Activated CD8-positive, alpha-beta memory T cell treated with anti-CD3 and anti-CD28 coated beads, Interleukin-2, amount 50 U/mL, for 48 hours (primary cell): Measurements from ENCODE around the gene ANXA2R.
A peak's percentile ranks its signal among the peaks of the same experiment; 100 is the strongest.
"Not testable (repeated sequence)": the region's sequence is repeated elsewhere in the genome, so short reads cannot be mapped to it uniquely, and the experiment has no call there.

Experiments used
- DNase-seq: peaks from one replicate; pipeline ENCODE4 v3.0.0-alpha.2; 2020

ANXA2R gene

GRCh38 chr5:43033841-43034590, 6.1 kb downstream of the ANXA2R start:
- DNase-seq, result no peak

- DNase-seq, result no peak
Measured at GRCh38 chr5:43027054-43027785, 12.9 kb downstream of the ANXA2R start.

- not testable (repeated sequence) for DNase-seq
Measured at GRCh38 chr5:43025184-43025950, 14.8 kb downstream of the ANXA2R start.

- DNase-seq, result no peak
Measured at GRCh38 chr5:43024217-43024616, 15.9 kb downstream of the ANXA2R start.

- DNase-seq, result no peak
Measured at GRCh38 chr5:43021151-43021550, 19.0 kb downstream of the ANXA2R start.

- no peak for DNase-seq
Measured at GRCh38 chr5:43020399-43020746, 19.7 kb downstream of the ANXA2R start.

DNA sequence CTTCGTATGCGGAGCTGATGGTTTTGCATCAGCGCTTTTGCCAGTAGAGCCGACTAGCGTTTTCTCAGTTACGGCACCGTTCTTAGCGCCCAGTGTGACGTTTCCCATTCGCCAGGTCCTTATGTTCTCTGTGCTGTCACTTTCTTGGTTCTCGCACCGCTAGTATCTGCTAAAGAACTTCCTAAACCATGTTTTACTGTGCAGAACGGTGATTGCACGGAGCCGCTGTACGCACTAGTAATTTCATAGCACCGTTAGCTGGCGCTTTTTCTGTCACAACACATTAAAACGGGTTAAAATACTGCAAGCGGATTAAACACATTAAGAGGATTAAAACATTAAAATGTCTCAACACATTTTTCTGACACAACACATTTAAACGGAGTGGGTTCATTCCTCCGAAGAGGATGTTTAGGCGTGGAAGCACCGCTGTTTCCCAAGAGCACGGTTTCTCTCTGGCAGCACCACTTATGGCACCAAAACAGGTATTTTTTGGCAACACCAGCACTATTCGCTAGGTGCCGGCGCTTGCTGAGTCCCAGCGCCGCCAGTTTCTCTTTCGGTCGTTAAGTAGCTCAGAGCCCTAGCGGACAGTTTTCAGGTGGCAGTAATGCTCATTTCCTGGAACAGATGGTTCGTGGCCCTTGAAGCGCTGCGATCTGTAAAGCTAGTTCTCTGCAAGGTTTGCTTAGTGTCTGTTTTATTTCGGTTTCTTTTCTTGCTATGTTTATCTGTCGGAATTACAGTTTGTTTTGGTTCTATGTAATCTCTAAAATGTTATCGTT, 20.3 kb downstream of the ANXA2R start:
- DNase-seq, result peak; percentile 85

DNA sequence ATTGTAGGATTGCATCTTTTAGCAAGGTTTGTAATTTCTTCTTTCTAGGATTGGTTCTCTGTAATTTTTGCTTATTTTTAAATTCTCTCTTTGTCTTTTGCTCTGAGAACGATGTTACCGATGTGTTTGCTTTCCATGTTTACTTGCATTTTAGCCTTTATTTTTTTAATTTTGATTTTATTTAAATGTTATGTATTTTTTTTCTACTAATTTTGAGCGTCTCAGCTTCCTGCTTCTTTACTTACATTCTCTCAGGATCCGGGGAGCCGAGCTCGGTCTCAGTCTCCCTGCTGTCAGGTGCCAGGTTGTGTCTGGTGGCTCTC, 20.9 kb downstream of the ANXA2R start:
- no peak for DNase-seq

DNA sequence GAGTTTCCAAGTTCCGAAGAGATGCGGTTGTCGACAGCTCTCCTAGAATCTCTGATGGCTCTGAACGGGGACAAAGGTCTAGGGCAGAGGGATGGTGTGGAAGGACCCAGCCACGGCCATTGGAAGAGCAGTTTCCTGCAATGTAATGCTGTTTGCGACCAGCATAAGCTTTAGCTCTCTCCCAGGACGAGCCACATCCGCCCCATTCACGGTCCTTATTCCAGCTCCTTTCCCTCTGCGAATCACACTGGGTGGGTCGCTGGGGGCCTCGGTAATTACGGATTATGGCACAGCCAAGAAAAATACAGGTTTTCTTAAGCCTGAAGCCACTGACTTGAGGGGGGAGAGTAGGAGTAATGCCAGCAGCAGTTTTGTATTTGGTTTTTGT, 22.7 kb downstream of the ANXA2R start:
- DNase-seq, result no peak

GRCh38 chr5:43016217-43016779, 23.8 kb downstream of the ANXA2R start:
- no peak for DNase-seq

DNA sequence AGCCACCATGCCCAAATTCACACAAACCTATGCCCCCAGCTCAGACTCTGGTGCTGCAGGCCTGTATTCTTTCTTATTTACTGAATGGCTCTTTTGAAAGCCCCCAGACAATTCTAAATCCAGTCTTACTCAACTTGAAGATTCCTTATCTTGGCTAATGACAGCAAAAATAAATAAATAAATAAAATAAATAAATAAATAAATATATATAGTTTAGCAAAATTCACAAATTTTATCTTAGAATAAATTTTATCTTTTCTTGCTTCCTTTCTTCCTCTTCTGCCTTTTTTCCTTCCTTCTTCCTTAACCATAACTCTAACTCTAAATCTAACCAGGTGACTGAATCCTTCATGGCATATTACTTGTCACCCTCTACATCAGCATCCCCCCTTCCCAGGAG, 25.6 kb downstream of the ANXA2R start:
- DNase-seq, result no peak

- no peak for DNase-seq
Measured at GRCh38 chr5:43010935-43011315, 29.2 kb downstream of the ANXA2R start.

DNA sequence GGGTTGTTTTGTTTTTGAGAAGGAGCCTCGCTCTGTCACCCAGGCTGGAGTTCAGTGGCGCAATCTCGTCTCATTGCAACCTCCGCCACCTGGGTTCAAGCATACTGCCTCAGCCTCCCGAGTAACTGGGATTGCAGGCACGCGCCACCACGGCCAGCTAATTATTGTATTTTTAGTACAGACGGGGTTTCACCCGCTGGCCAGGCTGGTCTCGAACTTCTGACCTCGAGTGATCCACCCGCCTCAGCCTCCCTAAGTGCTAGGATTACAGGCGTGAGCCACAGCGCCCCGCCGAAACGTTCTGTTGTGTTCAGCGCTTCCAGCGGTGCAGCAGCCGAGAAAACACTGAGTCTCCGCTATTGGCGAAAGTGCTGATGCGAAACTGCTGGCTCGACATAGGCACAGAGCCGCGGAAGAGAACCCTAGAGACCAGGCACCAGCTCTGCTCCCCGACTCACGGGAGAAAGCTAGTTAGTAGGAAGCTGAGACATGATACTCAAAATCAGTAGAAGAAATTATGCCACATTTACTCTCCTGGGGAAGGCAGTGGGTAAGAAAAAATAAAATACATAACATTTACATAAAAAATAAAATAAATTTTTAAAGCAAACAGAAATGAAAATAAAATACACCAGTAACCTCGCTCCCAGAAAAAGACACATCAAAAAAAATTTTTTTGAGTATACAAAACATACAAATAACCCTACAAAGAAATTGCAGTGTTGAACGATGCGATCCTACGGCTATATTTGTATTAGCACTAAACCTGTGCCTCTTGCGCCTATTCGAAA, 31.6 kb downstream of the ANXA2R start:
- DNase-seq, result peak; percentile 93

DNA sequence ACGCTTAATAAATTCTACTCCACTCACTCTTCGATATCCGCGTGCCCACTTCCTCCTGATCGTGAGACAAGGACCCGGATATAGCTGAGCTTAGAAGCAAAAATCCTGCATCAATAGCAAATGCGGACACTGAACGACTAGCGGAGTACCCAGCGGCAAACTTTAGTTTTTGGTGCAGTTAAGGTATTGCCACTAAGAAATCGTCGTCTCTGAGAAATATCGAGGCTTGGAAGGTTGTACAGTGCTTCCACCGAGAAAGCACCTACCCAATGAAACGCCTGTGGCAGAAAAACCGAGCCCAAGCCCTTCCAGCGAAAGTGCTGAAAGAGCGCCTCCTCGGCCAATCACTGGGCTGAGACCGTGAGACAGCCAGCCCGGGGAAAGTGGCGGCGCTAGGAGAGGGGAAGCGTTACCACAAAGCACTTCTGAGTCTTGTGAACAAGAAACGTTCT, 32.2 kb downstream of the ANXA2R start:
- peak; percentile 87 for DNase-seq

- DNase-seq, result peak; percentile 87
Measured at GRCh38 chr5:43007246-43007910, 32.7 kb downstream of the ANXA2R start.

GRCh38 chr5:43006424-43007202, 33.5 kb downstream of the ANXA2R start:
- no peak for DNase-seq

- DNase-seq, result no peak
Measured at GRCh38 chr5:43005031-43005430, 35.1 kb downstream of the ANXA2R start.

GRCh38 chr5:43001748-43002147, 38.4 kb downstream of the ANXA2R start:
- DNase-seq, result no peak

- DNase-seq, result no peak
Measured at GRCh38 chr5:43000914-43001313, 39.2 kb downstream of the ANXA2R start.

- no peak for DNase-seq
Measured at GRCh38 chr5:43000111-43000840, 39.8 kb downstream of the ANXA2R start.
